OCI-LY3 (cell line): ENCODE measurements around the gene PTPRJ.

Experiments used
- EZH2phosphoT487 ChIP-seq: fragments of 200-600 bp; shearing (Covaris generic); IDR thresholded peaks from 2 replicates; pipeline ENCODE4 v1.6.1; 2018; ENCODE audit warnings: antibody characterized with exemption, mixed run types, low read depth
- TF ChIP-seq, protein P1 (sequence below): fragments of 200-600, 300-600 bp; sonication (generic); IDR thresholded peaks from 2 replicates; pipeline ENCODE4 v1.5.1; 2014; ENCODE audit warnings: antibody characterized with exemption, low read length, low read depth

GRCh38 chr11:48033918-48034341 is 53.6 kb downstream of the PTPRJ start:
- TF ChIP-seq, protein P1, sequence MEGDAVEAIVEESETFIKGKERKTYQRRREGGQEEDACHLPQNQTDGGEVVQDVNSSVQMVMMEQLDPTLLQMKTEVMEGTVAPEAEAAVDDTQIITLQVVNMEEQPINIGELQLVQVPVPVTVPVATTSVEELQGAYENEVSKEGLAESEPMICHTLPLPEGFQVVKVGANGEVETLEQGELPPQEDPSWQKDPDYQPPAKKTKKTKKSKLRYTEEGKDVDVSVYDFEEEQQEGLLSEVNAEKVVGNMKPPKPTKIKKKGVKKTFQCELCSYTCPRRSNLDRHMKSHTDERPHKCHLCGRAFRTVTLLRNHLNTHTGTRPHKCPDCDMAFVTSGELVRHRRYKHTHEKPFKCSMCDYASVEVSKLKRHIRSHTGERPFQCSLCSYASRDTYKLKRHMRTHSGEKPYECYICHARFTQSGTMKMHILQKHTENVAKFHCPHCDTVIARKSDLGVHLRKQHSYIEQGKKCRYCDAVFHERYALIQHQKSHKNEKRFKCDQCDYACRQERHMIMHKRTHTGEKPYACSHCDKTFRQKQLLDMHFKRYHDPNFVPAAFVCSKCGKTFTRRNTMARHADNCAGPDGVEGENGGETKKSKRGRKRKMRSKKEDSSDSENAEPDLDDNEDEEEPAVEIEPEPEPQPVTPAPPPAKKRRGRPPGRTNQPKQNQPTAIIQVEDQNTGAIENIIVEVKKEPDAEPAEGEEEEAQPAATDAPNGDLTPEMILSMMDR: no peak
- TF ChIP-seq EZH2phosphoT487: no peak
